ENCODE data around the gene NEK9. TPM values are rescaled to one million over a fixed set of nuclear protein-coding genes. Genes with fewer than 3 reads are reported as not detected.

The NEK9 gene
- total RNA-seq, 1 experiment from 2014 or later: 29.6 TPM

DNA sequence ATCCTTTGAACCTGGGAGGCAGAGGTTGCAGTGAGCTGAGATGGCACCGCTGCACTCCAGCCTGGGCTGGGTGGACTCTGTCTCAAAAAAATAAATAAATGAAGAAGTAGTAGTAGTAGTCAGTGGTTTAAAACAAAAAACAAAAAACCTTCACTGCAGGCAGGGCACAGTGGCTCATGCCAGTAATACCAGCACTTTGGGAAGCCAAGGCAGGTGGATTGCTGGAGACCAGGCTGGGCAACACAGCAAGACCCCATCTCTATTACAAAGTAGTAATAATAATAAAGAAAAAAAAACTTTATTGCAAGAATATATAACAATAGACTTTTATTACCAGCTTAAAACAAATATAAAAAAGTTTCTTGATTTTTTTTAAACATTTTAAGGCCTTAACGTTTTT lies 13.8 kb upstream of the NEK9 start:
- H3K4me2 ChIP-seq (ENCODE audit: low read length): no peak overlapping the region
- no peak overlapping the region for H2AFZ ChIP-seq (ENCODE audit: low read length)
- no peaks in the 10 kb centered on the region for H4K20me1 ChIP-seq (ENCODE audit: low read length)
- ChIA-PET POLR2A (ENCODE audit: unreplicated experiment) (no interaction called here), CTCF (interaction anchor here (0.7 kb wide), 1 partner anchor 154 kb away, joined by 4 read pairs; no protein-coding TSS in a partner anchor)
- no peaks in the 10 kb centered on the region for H3K27me3 ChIP-seq (ENCODE audit: low read length)
- no peaks in the 10 kb centered on the region for H3K9me3 ChIP-seq (ENCODE audit: low read length)
- no peaks in the 10 kb centered on the region for H3K9me2 ChIP-seq (replicated peaks; ENCODE audit: low read length)
- H3K27ac ChIP-seq (ENCODE audit: low read length): no peak overlapping the region
- H3K4me1 ChIP-seq (ENCODE audit: insufficient read depth, low read length): no peaks in the 10 kb centered on the region
- H3F3A ChIP-seq (ENCODE audit: low read length, unreplicated experiment): no peaks in the 10 kb centered on the region
- no peak overlapping the region for H3K9ac ChIP-seq (ENCODE audit: low read length)
- ATAC-seq (no peak), DNase-seq (no peak)
- intact Hi-C loops (cut with micrococcal nuclease): no loop called here
- no TSS peak for BruUV-seq (replicated peaks)
- H3K79me2 ChIP-seq (ENCODE audit: low read length): peaks cover 30% of the 10 kb centered on the region
- H3K36me3 ChIP-seq (ENCODE audit: low read depth, low read length): peaks cover 8% of the 10 kb centered on the region; the same call in 1 of the 2 replicates
- TF ChIP-seq EZH2 (IDR thresholded peaks at IDR 0.05; ENCODE audit: low read length, unreplicated experiment): no peak
- TF ChIP-seq, protein P1, sequence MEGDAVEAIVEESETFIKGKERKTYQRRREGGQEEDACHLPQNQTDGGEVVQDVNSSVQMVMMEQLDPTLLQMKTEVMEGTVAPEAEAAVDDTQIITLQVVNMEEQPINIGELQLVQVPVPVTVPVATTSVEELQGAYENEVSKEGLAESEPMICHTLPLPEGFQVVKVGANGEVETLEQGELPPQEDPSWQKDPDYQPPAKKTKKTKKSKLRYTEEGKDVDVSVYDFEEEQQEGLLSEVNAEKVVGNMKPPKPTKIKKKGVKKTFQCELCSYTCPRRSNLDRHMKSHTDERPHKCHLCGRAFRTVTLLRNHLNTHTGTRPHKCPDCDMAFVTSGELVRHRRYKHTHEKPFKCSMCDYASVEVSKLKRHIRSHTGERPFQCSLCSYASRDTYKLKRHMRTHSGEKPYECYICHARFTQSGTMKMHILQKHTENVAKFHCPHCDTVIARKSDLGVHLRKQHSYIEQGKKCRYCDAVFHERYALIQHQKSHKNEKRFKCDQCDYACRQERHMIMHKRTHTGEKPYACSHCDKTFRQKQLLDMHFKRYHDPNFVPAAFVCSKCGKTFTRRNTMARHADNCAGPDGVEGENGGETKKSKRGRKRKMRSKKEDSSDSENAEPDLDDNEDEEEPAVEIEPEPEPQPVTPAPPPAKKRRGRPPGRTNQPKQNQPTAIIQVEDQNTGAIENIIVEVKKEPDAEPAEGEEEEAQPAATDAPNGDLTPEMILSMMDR (conservative IDR thresholded peaks at IDR 0.05; ENCODE audit: low read depth, low read length): no peak
- no peak for TF ChIP-seq EZH2phosphoT487 (IDR thresholded peaks at IDR 0.05; ENCODE audit: borderline replicate concordance, low read length)
- H3K4me3 ChIP-seq (ENCODE audit: low read length): no peak overlapping the region

DNA sequence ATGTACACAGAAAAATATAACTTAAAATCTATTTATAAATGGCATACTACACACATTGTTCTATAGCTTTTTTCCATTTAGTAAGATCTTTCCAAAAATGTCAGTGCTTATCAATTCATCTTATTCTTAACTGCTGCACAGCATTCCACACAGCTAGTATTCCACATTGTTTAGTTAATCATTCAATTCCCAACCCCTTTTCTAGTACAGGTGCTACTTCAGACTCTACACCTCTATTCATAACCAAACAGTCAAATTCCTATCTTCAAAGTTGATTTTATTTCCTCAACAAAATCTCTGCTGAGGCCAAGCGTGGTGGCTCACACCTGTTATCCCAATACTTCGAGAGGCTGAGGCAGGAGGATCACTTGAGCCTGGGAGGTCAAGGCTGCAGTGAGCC lies 12.3 kb upstream of the NEK9 start:
- ChIA-PET CTCF (no interaction called here), POLR2A (ENCODE audit: unreplicated experiment) (no interaction called here)
- H3K9me2 ChIP-seq (replicated peaks; ENCODE audit: low read length): no peaks in the 10 kb centered on the region
- peaks cover 28% of the 10 kb centered on the region for H3K79me2 ChIP-seq (ENCODE audit: low read length)
- no peaks in the 10 kb centered on the region for H3F3A ChIP-seq (ENCODE audit: low read length, unreplicated experiment)
- no peaks in the 10 kb centered on the region for H3K9me3 ChIP-seq (ENCODE audit: low read length)
- BruUV-seq (replicated peaks): no TSS peak
- H2AFZ ChIP-seq (ENCODE audit: low read length): no peak overlapping the region
- no peak for ATAC-seq
- H4K20me1 ChIP-seq (ENCODE audit: low read length): no peaks in the 10 kb centered on the region
- no peaks in the 10 kb centered on the region for H3K27me3 ChIP-seq (ENCODE audit: low read length)
- DNase-seq: no peak
- no peak overlapping the region for H3K9ac ChIP-seq (ENCODE audit: low read length)
- H3K4me2 ChIP-seq (ENCODE audit: low read length): no peak overlapping the region
- no peaks in the 10 kb centered on the region for H3K4me1 ChIP-seq (ENCODE audit: insufficient read depth, low read length)
- TF ChIP-seq, protein P1 (conservative IDR thresholded peaks at IDR 0.05; ENCODE audit: low read depth, low read length): no peak
- no peak for TF ChIP-seq EZH2 (IDR thresholded peaks at IDR 0.05; ENCODE audit: low read length, unreplicated experiment)
- no peak for TF ChIP-seq EZH2phosphoT487 (IDR thresholded peaks at IDR 0.05; ENCODE audit: borderline replicate concordance, low read length)
- intact Hi-C loops (cut with micrococcal nuclease): no loop called here
- H3K36me3 ChIP-seq (ENCODE audit: low read depth, low read length): peaks cover 13% of the 10 kb centered on the region
- H3K4me3 ChIP-seq (ENCODE audit: low read length): no peak overlapping the region
- no peak overlapping the region for H3K27ac ChIP-seq (ENCODE audit: low read length)

- ATAC-seq (no peak), DNase-seq (no peak)
- Histone ChIP-seq H3K36me3 (ENCODE audit: low read depth, low read length) (peaks cover 12% of the 10 kb centered on the region), H3K9ac (ENCODE audit: low read length) (no peak overlapping the region), H3K27me3 (ENCODE audit: low read length) (no peaks in the 10 kb centered on the region), H4K20me1 (ENCODE audit: low read length) (no peaks in the 10 kb centered on the region), H3K4me2 (ENCODE audit: low read length) (no peak overlapping the region), H2AFZ (ENCODE audit: low read length) (no peak overlapping the region), H3K9me2 (replicated peaks; ENCODE audit: low read length) (no peaks in the 10 kb centered on the region), H3K9me3 (ENCODE audit: low read length) (no peaks in the 10 kb centered on the region), H3K79me2 (ENCODE audit: low read length) (peaks cover 25% of the 10 kb centered on the region), H3K4me3 (ENCODE audit: low read length) (no peak overlapping the region), H3K27ac (ENCODE audit: low read length) (no peak overlapping the region), H3F3A (ENCODE audit: low read length, unreplicated experiment) (no peaks in the 10 kb centered on the region), H3K4me1 (ENCODE audit: insufficient read depth, low read length) (no peaks in the 10 kb centered on the region)
- intact Hi-C loops (cut with micrococcal nuclease): no loop called here
- TF ChIP-seq EZH2 (IDR thresholded peaks at IDR 0.05; ENCODE audit: low read length, unreplicated experiment): no peak
- no peak for TF ChIP-seq EZH2phosphoT487 (IDR thresholded peaks at IDR 0.05; ENCODE audit: borderline replicate concordance, low read length)
- TF ChIP-seq, protein P1 (conservative IDR thresholded peaks at IDR 0.05; ENCODE audit: low read depth, low read length): no peak
- POLR2A ChIA-PET (ENCODE audit: unreplicated experiment): no interaction called here
- CTCF ChIA-PET: no interaction called here
- BruUV-seq (replicated peaks): no TSS peak
Measured at GRCh38 chr14:75138492-75138891, 11.6 kb upstream of the NEK9 start.
